CD4-positive, alpha-beta T cell (primary cell): ENCODE results near the gene LPAR2. TPM values are rescaled to one million over a fixed set of nuclear protein-coding genes. Genes with fewer than 3 reads are reported as not detected.

Source experiments
- ATAC-seq: fragments of 200-7000 bp; cut with Tn5 transposase; one replicate; pipeline ENCODE4 v1.10.0; 2022; ENCODE audit warnings: mild to moderate bottlenecking; ENCODE audit not compliant: poor library complexity
- CTCF ChIA-PET: fragments of 350-600 bp; sonication (Branson Sonifier 250); formaldehyde crosslinking; loops from one replicate; lab custom pipeline; 2021; ENCODE audit warnings: antibody characterized with exemption, inconsistent platforms; lab: Charles Lee
- POLR2A ChIA-PET: fragments of 350-600 bp; sonication (Branson Sonifier 250); formaldehyde crosslinking; loops from one replicate; lab custom pipeline; 2021; ENCODE audit warnings: antibody characterized with exemption, inconsistent platforms; lab: Charles Lee
- DNase-seq, 14 experiments: peaks; one replicate each; pipeline ENCODE4 v3.0.0-alpha.2; 2013 to 2020; ENCODE audit warnings: mixed read lengths in 2 of 14
- H3K27ac ChIP-seq, 2 donors: one replicate each; pipeline versions ENCODE4 v1.5.1 to v1.7.0; 2013; ENCODE audit warnings: low read length in 2 of 2, low read depth in 1 of 2, mild to moderate bottlenecking in 1 of 2
- H3K27me3 ChIP-seq, 2 experiments: 1 replicate in 1 of 2; 2 replicates in 1 of 2; pipeline versions ENCODE4 v1.6.1 to v1.7.0; 2013; ENCODE audit warnings: low read length in 2 of 2, control low read depth in 1 of 2, mild to moderate bottlenecking in 1 of 2, moderate library complexity in 1 of 2; ENCODE audit not compliant: insufficient read depth in 2 of 2, control insufficient read depth in 1 of 2
- H3K36me3 ChIP-seq: one replicate; pipeline ENCODE4 v1.6.1; 2013; ENCODE audit warnings: low read length, control low read depth; ENCODE audit not compliant: insufficient read depth
- H3K4me1 ChIP-seq: one replicate; pipeline ENCODE4 v1.6.1; 2013; ENCODE audit warnings: low read length, control low read depth; ENCODE audit not compliant: insufficient read depth
- H3K4me3 ChIP-seq: one replicate; pipeline ENCODE4 v1.5.1; 2013; ENCODE audit warnings: mild to moderate bottlenecking, low read length, moderate library complexity
- H3K9me3 ChIP-seq, 2 experiments: 1 replicate in 1 of 2; 2 replicates in 1 of 2; pipeline versions ENCODE4 v1.6.1 to v1.7.0; 2013; ENCODE audit warnings: low read length in 2 of 2, mild to moderate bottlenecking in 2 of 2, control low read depth in 1 of 2, moderate library complexity in 1 of 2; ENCODE audit not compliant: control insufficient read depth in 1 of 2, insufficient read depth in 1 of 2
- H3K27ac Mint-ChIP-seq: one replicate; pipeline ENCODE4 v1.8.0; 2020; ENCODE audit warnings: mixed read lengths
- H3K27me3 Mint-ChIP-seq: one replicate; pipeline ENCODE4 v1.8.0; 2021; ENCODE audit warnings: mixed read lengths
- H3K36me3 Mint-ChIP-seq: one replicate; pipeline ENCODE4 v1.8.0; 2021; ENCODE audit warnings: low read depth, mixed read lengths
- H3K4me1 Mint-ChIP-seq: one replicate; pipeline ENCODE4 v1.8.0; 2021; ENCODE audit warnings: low read depth, mixed read lengths
- H3K4me3 Mint-ChIP-seq: one replicate; pipeline ENCODE4 v1.8.0; 2020; ENCODE audit warnings: mild to moderate bottlenecking, mixed read lengths
- H3K9me3 Mint-ChIP-seq: one replicate; pipeline ENCODE4 v1.8.0; 2020; ENCODE audit warnings: mixed read lengths
- intact Hi-C, 2 experiments: fragments of 100-400 bp; cut with DNase I in 1 of 2; cut with micrococcal nuclease in 1 of 2; formaldehyde crosslinking; loops; one replicate each; pipeline versions ENCODE4 v1.15.1 to v1.9.0; 2023 to 2025; cut with DNase I, micrococcal nuclease
- total RNA-seq, 174 experiments: library from RNA in 2 of 174; stranded (reverse) in 2 of 174; gene quantifications; one replicate each; pipeline ENCODE4 v1.2.3 and lab custom pipeline; 2021 to 2026
- TF ChIP-seq, protein P1 (sequence below): fragments of 200-600 bp; IDR thresholded peaks from one replicate; pipeline ENCODE4 v1.8.0; 2022; ENCODE audit warnings: antibody characterized with exemption, mild to moderate bottlenecking

LPAR2 gene
- total RNA-seq, 2 experiments from 2014 or later, result 85.9 to 93.7 TPM

DNA sequence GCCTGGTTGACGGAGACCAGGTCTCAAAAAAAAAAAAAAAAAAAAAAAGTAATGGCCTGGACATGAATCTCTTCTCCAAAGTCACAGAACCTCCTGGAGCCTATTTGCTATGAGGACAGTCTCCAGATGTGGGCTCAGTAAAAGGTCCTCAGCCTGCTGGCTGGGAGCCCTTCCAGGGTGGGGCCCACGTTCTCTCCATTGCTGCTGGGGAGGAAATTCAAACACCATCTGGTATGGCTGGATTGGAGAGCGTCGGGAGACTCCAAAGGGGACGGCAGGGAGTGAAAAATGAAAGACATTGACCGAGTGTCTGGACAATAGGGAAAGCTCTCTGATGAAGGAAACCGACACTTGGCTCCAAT is 8.2 kb downstream of the LPAR2 start:
- Histone ChIP-seq H3K4me3 (no peak overlapping the region), H3K9me3 (no peaks in the 10 kb centered on the region), H3K4me1 (peaks cover 56% of the 10 kb centered on the region), H3K27ac (no peak overlapping the region), H3K36me3 (peaks cover 12% of the 10 kb centered on the region), H3K27me3 (no peaks in the 10 kb centered on the region)
- ATAC-seq (no peak), DNase-seq (no peak)
- Mint-ChIP-seq H3K36me3 (peaks cover 31% of the 10 kb centered on the region), H3K27ac (no peak overlapping the region), H3K9me3 (no peaks in the 10 kb centered on the region), H3K27me3 (no peaks in the 10 kb centered on the region), H3K4me3 (peak overlapping the region; percentile 34), H3K4me1 (peaks cover 48% of the 10 kb centered on the region)
- POLR2A ChIA-PET, result interaction anchor here (0.8 kb wide), 1 partner anchor 13 kb away, joined by 3 read pairs; no protein-coding TSS in a partner anchor
- TF ChIP-seq, protein P1, sequence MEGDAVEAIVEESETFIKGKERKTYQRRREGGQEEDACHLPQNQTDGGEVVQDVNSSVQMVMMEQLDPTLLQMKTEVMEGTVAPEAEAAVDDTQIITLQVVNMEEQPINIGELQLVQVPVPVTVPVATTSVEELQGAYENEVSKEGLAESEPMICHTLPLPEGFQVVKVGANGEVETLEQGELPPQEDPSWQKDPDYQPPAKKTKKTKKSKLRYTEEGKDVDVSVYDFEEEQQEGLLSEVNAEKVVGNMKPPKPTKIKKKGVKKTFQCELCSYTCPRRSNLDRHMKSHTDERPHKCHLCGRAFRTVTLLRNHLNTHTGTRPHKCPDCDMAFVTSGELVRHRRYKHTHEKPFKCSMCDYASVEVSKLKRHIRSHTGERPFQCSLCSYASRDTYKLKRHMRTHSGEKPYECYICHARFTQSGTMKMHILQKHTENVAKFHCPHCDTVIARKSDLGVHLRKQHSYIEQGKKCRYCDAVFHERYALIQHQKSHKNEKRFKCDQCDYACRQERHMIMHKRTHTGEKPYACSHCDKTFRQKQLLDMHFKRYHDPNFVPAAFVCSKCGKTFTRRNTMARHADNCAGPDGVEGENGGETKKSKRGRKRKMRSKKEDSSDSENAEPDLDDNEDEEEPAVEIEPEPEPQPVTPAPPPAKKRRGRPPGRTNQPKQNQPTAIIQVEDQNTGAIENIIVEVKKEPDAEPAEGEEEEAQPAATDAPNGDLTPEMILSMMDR, result no peak
- CTCF ChIA-PET, result interaction anchor here (1.2 to 2.0 kb wide), 2 partner anchors 9 to 88 kb away, joined by 3 to 5 read pairs; no protein-coding TSS in a partner anchor
- intact Hi-C loops, result loop anchor here in 1 of 2 experiments (5.0 kb wide), 1 partner anchor 43 kb away; no protein-coding TSS in a partner anchor

DNA sequence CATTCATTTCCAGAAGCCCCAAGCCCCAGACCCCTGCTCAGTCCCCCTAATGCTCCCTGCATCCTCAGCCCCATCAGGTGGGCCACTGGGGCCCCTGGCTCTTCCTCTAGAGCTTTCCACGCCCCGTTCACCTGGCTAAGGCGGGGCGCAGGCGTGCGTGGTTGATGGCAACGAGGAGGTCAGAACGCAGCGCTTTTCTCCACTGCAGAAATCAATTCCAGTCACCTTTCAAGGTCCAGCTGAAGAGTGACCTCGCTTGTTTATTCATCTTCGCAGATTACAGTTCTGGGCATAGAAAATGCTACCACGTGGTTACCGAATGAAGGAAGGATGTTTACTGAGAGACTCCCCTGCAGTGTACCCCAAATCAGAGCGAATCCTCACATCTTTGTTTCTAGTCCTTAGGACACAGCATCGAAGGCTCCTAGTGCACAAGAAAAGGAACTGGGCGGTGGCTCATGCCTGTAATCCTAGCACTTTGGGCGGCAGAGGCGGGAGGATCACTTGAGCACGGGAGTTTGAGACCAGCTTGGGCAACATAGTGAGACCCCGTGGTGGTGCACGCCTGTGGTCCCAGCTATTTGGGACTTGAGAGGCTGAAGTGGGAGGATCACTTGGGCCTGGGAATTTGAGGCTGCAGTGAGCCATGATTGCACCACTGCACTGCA is 8.7 kb downstream of the LPAR2 start:
- Histone ChIP-seq H3K27ac (peak overlapping the region; percentile 37 to 68), H3K27me3 (no peaks in the 10 kb centered on the region), H3K4me1 (peaks cover 57% of the 10 kb centered on the region), H3K36me3 (peaks cover 9% of the 10 kb centered on the region), H3K9me3 (no peaks in the 10 kb centered on the region), H3K4me3 (peak overlapping the region; percentile 35)
- POLR2A ChIA-PET, result interaction anchor here (0.8 to 2.2 kb wide), 5 partner anchors 13 to 49 kb away, joined by 3 to 6 read pairs (median 5); partner anchors contain the start of gene ZNF101
- DNase-seq, result peak in 2 of 14 experiments; percentile 18 to 24
- peak overlapping the region; percentile 92 for H3K4me3 Mint-ChIP-seq
- H3K9me3 Mint-ChIP-seq, result no peaks in the 10 kb centered on the region
- no peak for ATAC-seq
- TF ChIP-seq, protein P1, result no peak
- intact Hi-C loops, result loop anchor here in 1 of 2 experiments (5.0 kb wide), 1 partner anchor 42 kb away; no protein-coding TSS in a partner anchor
- CTCF ChIA-PET, result interaction anchor here (2.0 kb wide), 1 partner anchor 87 kb away, joined by 5 read pairs; no protein-coding TSS in a partner anchor
- H3K36me3 Mint-ChIP-seq, result peaks cover 28% of the 10 kb centered on the region
- peaks cover 48% of the 10 kb centered on the region for H3K4me1 Mint-ChIP-seq
- H3K27me3 Mint-ChIP-seq, result no peaks in the 10 kb centered on the region
- H3K27ac Mint-ChIP-seq, result peak overlapping the region; percentile 82

DNA sequence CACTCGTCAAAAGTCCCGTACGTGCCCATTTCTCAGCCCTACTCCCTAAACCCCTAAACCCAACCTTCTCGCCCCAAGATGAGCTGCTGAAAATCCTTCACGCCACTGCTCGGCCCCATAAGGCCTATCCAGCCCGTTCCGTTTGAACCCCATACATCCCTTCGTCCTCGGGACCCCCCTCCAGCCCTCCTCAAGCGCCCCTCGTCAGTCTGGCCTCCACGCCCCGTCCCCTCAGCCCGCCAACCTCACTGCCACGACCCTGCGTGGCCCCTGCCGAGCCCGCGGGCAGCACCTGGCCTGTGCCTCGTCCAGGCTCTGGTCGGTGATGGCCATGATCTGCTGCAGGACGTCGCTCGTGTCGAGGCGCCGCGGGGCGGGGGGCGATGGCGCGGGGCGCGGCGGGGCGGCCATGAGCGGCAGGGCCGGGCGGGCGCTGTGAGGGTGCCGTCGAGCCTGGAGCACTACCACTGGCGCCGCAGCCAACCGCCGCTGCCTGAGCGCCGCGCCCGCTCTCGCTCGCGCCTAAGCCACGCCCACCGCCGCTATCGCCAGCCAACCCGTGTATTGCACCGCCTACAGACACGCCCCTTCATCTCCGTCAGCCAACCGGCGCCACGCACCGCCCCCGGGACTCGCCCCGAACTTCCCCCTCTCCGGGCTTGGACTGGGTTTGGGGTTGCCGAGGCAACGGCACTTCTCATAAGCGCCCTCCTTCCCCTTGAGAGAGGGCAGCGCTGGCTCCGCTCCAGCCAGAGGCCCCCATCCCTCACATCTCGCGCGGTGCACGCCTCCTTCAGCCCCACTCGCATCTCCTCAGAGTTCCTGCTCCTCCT is 9.6 kb downstream of the LPAR2 start, which contains the start of gene PBX4:
Gene PBX4, minus strand, starts transcription at position 469 of the 833 bp plus-strand sequence. Its CDS starts 58 bp downstream, at position 411.
- Histone ChIP-seq H3K9me3 (no peaks in the 10 kb centered on the region), H3K27ac (peak within 1 kb of the TSS; percentile 56 to 70), H3K27me3 (no peaks in the 10 kb centered on the region), H3K36me3 (peaks cover under 1% of the 10 kb centered on the region), H3K4me1 (peaks cover 57% of the 10 kb centered on the region), H3K4me3 (peak within 1 kb of the TSS; percentile 79)
- Mint-ChIP-seq H3K36me3 (peaks cover 24% of the 10 kb centered on the region), H3K27ac (peak within 1 kb of the TSS; percentile 82), H3K4me1 (peaks cover 49% of the 10 kb centered on the region), H3K9me3 (no peaks in the 10 kb centered on the region), H3K27me3 (no peaks in the 10 kb centered on the region), H3K4me3 (peak within 1 kb of the TSS; percentile 92)
- CTCF ChIA-PET, result interaction anchor here (2.0 kb wide), 1 partner anchor 86 kb away, joined by 5 read pairs; no protein-coding TSS in a partner anchor
- ATAC-seq (peak; percentile 94), DNase-seq (peak; percentile 98 to 100 (median 99))
- TF ChIP-seq, protein P1, result no peak
- intact Hi-C loops, result loop anchor here (1.0 to 5.0 kb wide), 3 partner anchors 10 to 41 kb away; partner anchors contain the start of gene LPAR2 (in 1 of the 2)
- POLR2A ChIA-PET, result interaction anchor here (0.9 to 2.2 kb wide), 5 partner anchors 9 to 50 kb away, joined by 3 to 6 read pairs (median 5); partner anchors contain the start of gene ZNF101
